HG03521 (cell line): Measurements from ENCODE around the gene ATXN10.
"Not testable (repeated sequence)": the region's sequence is repeated elsewhere in the genome, so short reads cannot be mapped to it uniquely, and the experiment has no call there.

ENCODE experiments used
- ATAC-seq: cut with Tn5 transposase; IDR thresholded peaks from one replicate; pipeline ENCODE4 v1.9.1; 2021; ENCODE audit warnings: mild to moderate bottlenecking, moderate library complexity; ENCODE audit not compliant: unreplicated experiment

ATXN10 gene

DNA sequence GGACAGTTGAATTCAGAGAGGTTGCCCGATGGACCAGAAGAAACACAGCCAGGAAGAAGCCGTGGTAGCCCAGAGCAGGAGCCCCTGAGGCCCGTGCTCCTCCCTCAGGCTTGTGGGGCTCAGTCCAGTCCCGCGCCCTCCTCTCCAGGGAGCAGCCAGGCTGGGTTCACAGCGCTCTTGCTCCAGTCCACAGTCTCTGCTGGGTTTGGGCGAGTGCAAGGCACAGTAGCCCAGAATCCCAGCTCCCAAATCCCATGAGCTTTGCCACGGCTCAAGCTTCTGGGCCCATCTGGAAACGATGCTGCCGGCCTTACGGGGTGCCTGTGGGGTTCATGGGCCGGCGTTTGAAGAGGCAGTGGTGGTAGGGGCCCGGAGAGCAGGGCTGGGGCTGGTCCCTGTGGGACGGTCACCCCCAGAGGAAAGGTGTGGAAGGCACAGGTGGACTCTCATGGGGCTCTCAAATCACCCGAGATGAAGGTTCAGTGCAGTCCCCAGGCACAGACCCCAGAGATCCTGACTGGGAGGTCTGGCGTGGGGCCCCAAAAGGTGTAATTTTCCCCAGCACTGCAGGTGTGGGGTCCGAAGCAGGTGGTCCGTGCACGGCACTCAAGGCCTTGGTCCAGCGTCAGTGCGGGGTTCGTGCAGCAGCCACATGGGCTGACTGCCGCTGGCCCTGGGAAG, 30.6 kb upstream of the ATXN10 start:
- no peak for ATAC-seq

DNA sequence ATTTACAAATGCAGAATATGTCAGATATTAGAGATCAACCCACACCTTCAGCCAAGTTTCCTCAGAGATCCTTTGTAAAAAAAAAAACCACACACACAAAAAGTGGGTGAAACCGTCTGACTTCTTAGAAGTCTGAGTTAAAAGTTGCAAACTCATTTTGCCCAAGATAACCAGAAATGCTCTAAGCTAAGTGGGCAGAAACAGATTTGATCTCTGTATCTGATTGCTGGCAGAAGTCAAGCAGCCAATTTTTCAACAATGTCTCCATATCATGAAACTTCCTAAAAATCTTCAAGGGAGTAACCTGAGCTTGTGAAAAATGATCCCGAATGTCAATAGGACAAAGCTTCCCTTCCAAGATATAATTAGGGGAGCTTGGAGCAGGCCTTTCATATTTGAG, 28.6 kb upstream of the ATXN10 start:
- no peak for ATAC-seq

DNA sequence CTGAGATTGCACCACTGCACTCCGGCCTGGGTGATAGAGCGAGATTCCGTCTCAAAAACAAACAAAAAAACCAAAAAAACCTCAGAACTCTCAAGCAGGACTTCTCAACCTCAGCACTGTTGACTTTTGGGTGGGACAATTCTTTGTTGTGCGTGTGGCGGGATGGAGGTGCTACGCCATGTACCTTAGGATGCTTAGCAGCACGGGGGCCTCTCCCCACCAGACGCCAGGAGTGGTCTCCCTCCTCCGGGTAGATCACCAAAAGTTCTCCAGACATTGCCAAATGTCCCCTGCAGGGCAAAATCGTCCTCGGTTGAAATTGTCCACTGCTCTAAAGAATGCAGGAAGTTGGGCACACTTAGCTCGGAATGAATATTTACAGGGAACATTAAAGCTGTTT, 26.9 kb upstream of the ATXN10 start:
- ATAC-seq: no peak

DNA sequence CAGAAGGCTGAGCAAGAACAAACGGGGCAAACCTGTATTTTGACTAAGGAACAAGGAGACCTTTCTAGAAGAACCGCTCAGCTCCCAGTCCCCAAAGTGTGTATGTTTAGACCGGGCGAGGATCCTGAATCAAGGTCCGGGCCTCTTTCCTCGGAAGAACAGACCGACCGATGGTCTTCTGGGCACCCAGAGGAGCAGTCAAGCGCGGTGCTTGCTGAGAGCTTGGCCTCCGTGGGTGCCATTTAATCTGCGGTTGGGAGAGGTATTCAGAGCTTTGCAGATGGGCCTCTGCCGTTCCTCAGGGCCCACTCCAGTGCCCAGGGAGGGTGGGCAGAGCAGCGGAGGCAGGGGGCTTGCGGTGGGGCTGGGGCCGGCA, 26.5 kb upstream of the ATXN10 start:
- ATAC-seq: no peak

DNA sequence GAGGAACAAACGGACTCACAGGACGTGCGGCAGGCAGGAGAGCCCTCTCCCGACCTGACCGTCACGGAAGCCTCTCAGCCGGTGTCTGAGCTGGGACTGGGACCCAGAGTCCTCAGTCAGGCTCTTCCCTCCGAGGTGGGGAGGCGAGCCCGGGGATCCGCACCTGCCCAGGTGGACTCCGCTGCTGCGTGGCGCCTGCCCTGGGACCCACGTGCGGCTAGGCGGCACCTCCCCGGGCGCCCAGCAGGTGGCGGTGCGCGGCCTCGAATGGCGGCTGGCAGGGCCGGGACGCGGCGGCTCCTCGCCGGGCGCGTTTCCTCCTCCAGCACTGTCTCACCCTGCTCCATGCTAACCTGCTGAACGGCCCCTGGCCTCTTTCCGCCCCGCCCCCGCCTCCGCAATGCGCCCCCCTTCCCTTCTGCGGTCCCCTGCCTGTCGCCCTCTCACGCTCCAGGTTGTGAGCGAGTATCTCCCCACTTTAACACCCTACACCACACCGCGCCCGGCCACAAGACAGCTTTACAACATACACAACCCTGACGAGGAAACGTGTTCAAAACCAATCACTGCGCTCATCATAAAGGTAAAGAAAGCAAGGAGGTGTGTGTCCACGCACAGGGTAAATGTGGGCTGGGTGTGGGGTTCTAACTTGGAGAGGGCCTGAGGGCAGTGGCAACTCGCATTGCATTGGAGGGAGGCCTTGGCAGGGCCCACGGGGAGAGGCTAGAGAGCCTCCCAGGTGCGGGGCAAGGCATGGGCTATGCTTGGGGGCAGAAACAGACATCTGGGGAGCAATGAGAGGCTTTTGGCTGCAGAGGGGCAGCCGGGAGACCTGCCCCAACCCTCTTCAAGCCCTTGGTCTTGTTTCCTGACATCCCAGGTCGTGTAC, 25.9 kb upstream of the ATXN10 start:
- no peak for ATAC-seq

DNA sequence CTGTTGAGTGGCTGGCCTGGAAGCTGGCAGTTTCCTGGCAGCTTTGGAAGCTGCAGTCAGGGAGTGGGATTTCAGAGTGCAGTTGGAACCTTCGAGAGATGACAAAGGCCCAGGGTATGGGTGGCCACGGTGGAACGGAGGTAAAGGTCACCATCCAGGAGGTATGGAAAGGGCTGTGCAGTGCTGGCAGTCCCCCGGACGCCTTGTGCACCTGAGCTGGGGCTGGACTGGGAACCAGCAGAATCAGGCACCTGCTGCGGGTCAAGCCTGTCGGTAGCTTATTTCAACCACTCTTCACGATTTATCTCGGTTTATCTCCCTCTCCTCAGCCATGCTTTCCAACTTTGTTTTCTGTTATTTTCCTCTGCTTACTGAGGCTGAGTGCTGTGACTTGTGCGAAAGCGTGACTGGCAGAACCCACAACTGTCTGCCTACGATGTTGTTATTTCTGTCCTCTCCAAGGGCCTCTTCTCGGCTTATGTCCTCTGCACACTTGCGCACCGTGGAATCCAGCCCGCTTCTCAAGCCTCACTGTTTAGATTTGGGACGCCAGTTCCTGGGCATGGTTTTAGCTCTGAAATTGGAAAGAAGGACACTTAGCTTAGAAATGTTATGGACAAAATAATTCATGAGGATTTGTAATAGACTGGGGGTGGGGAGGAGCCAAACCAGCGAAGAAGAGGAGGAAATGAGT, 24.0 kb upstream of the ATXN10 start:
- ATAC-seq: no peak

DNA sequence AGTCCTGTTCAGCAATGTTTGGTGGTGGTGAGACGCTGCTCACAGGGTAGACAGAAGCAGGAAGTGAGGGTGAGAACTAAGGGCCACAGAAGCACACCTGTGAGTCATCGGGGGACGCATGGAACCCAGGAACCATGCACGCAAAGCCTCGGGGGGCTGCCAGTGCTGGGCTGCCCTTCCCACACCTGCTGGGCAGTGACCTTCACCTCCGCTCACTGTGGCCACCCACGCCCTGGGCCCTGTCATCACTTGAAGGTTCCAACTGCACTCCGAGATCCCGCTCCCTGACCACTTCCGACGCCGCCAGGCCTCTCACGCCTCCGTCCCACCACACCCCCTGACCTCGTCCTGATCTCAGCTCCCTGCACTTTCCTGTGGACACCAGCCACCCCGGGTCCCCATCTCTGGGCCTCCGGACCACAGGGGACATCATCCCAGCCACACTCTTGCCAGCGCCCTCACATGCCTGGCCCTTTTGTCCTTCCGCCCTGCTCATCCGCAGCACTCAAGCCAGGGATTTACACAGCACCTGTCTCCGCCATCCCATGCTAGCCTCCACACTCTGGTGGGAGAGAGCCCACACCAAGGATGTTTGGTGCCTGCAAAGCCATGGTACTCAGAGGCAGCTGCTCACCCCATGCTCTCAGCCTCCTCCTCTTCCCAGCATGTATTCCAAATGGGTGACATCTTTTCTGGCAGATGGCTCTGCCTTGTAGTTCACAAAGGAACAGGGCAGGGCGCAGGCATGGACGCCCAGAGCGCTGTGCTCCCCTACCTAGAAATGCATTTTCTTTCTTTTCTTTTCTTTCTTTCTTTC, 23.1 kb upstream of the ATXN10 start:
- no peak for ATAC-seq

DNA sequence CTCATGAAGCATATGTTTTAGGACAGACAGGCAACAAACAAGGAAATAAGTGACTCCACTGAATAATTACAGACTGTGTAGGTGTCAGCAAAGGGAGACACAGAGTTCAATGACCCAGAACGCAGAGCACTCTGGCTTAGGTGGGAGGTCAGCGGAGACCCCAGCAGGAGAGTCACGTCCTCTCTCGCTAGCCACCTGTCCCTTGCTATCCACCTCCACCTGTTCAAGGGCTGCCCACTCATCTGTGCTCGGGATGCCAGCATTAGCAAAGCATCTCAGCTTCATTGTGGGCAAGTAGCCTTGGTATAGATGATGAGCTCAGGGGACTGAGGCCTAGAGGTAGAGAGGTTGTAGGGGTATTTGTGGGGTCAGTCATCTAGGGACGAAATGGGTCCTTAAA, 21.8 kb upstream of the ATXN10 start:
- ATAC-seq: no peak

DNA sequence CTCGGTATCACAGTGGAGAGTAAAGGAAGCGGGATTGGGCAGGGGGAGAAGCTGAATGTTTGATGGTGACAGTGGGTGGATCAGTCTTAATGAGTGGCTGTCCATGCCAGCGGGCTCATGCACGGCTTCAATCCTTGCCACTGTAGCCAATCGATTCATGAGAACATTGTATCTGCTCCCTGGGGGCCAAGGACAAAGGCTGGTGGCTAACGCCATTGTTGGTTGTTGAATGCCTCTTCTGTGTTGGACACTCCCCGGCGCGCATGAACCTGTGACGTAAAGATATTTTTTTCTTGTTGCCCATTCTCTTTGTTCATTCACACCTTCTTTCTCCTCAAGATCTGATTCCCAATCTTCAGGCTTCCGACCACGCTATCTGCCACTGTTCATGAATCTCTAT, 20.9 kb upstream of the ATXN10 start:
- no peak for ATAC-seq

DNA sequence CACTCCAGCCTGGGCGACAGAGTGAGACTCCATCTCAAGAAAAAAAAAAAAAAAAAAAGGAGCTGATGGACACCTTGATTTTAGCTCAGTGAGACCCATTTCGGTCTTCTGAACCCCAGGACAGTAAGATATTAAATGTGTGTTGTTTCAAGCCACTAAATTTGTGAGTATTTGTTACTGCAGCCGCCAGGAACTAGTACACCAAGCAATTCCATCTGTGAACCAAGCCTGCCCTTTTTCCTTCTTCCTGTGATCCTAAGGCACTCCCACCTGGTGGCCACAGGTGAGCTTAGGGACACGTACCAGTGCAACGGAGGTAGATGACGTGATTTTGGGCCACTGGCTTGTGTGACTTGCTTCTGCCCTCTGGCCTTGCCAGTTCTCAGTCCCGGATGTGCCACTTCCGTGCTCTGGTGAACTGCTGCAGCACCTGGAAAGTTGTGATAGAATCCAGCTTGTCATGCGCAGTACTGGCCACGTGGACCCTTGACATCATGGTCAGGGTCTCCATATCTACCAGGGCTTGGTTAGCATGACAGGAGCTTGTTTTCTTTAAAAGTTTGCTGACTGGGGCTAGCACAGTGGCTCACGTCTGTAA, 19.6 kb upstream of the ATXN10 start:
- ATAC-seq: no peak

DNA sequence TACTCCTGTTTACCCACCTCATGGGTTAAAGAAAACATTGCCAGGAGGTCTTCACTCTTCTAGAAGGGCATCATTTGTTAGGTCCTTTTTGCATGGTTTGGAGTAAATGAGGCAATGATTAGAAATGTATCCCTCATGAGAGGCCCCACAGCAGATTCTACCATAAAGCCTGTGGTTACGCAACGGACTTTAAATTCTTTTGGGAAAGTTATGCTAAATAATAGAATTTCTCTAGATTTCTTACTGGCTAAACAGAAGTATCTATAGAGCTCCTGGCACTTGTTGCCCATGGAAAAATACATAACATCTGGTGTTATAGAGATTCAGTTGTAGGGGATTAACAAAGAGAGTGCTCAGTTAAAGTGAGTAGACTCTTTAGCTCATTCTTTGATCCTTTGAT, 15.1 kb upstream of the ATXN10 start:
- ATAC-seq: no peak

DNA sequence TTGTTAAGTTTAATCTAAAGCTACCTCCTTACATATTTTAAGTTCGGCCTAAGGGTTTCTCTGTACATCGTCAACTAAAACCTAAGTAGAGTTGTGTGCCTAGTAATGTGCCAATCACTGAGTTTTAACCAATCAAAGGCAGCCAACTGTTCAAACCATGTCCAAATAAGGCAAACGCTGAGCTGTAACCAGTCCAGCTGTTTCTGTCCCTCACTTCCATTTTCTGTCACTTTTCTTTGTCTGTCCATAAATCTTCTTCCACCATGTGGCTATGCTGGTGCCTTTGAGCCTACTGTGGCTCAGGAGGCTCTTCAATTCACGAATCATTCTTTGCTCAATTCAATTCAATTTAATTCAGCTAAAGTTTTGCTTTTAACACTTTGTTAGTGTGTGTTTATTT, 13.9 kb upstream of the ATXN10 start:
- no peak for ATAC-seq

DNA sequence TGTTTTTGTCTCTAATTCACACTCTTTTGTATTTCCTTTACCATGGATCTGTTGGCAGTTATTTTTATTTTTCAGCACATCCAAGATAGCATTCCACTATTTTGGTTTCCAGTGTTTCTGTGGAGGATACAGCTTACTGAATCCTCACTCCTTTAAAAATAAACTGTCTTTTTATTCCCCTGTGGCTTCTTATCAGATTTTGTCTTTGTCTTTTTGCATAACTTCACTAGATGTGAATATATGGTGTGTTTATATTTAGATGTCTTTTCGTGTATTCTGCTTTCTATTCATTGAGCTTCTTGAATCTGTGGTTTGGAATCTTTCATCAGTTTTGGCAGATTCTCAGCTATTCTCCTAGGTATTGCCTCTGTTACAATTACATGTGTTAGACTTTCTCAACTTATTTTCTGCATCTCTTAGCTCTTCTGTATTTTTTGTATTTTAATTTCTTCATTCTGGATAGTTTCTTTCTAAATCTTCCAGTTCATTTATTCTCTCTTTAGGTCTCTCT, 7.4 kb upstream of the ATXN10 start:
- no peak for ATAC-seq

DNA sequence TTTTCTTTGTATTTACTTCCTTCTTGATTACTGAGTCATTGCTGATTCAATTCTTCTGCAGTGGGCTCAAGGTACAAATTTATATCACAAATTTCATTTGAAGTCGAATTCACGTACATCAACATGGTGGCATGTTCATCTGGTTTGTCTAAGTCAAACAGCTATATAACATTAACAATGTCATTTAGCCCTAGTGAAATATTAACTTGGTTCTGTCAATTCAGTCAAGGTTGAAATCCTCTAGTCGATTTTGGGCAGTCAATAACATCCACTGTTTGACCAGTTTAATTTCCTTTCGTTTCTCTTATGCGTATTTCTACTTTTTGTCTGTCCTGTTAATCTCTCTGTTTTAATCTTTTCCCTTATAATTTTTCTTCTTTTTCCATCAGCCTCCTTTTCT, 4.1 kb upstream of the ATXN10 start:
- no peak for ATAC-seq

DNA sequence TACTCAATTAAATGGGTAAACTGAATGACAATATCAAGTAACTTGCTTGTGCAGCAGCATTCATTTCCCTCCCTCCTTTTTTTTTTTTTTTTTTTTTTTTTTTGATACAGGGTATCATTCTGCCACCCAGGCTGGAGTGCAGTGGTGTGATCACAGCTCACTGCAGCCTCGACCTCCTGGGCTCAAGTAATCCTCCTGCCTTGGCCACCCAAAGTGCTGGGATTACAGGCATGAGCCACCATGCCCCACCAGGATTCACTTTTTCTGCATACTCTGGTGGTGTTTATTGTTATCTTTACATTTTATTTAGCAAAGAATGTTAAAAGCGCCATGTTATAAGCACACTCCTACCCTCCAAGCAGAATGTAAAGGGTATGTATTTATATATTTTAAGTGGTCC, 1.3 kb upstream of the ATXN10 start:
- ATAC-seq: not testable (repeated sequence)

DNA sequence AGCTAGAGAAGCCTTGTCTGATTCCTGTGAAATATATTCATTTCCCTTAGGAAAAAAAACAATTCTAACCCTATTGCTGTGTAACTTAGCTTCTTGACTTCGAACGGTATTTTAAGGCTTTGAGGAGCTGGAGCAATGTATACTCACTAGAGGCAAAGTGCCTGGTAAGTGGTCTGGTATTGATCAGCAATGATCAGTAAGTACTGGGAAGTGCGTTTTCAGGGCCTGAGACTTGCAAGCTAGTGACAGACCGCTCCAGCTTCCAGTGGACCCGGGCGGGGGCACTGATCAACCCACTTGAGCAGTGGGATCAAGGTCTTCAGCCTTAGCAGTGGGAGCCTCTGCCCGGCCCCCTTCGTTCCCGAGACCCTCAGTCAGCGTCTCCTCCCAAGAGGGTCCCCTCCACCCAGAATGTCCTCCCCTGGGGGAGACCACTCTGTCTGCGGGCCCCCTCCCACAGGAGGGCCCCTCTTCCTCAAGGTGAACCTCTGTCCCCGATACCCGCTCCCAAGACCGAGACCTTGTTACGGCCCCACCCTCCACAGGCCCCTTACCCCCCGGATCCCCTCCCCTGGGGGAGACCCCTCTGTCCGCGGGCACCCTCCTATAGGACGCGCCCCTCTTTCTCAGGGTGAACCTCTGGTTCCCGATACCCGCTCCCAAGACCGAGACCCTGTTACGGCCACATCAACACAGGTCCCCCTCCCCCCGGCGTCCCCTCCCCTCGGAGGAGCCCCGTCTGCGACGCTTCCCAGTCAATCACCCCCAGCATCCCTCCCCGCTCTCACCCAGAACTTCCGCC, 452 bp upstream of the ATXN10 start:
- no peak for ATAC-seq

DNA sequence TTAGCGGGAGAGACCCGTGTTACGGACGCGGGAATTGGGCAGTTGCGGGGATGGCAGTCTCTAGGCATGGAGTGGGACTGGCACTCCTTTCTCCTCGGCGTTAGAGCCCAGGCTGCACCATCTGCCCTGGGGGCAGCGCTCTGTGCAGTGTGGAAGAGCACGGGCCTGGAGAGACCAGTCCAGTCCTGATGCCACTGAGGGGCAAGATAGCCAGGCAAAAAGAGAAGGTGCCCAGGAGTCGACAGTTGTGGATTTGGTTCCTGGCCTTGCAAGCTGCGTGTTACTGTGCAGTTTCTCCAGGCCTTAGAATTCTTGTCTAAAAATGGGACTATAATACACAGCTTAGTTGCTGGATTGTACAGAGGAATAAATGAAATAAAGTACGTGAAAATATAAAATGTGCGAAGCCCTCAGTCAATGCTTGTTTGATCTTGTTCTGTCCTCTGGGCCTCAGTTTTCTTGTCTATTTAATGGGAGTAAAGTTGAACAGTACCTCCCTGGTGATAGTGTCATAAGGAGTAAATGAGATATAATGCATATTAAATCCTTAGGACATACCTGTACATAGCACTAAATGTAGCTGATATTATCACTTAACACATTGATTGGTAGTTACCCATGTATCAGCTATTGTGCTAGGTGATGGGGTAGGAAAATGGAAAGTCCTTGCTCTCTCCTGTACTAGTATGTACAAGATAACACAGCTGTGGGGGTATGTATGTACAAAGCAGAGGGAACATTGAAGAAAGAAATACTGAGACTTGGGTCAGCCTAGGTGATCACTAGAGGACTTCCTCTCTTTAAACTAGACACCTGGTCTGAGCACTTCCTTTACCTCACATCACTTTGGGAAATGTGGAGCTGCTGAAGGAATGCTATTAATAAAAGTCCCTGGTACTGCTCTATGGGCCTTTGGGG, 1.2 kb downstream of the ATXN10 start:
- no peak for ATAC-seq

DNA sequence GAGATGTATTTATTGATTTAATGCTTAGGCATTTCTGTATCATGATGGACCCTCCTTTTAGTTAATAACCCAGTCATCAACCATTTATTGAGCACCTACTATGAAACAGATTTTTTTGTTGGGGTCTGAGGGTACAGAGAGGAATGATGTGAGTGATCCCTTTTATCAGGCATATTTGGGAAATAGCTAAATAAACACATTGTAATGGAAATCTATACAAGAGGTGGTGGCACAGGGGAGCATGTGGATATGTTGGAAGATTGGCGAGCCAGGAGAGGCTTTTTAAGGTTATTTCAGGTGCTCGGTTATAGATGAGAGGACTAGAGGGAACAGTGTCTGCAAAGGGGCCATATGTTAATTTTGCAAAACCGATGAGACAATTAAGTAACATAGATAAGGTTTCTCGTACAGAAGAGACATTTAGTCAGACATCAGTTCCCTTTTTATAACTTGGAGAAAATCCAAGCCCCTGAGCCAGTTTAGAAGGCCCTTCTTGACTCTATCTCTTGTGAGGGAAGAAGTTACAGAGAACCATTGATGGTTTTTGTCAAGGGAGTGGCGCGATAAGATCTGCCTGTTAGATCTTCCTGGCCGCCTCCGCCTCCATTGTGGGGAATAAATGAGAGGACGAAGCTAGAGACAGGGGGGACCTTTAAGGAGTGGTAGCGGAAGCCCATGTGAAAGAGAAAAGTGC, 2.0 kb downstream of the ATXN10 start:
- ATAC-seq: no peak
